ENCODE results near the gene KRTAP12-4.
"Not testable (repeated sequence)": the region's sequence is repeated elsewhere in the genome, so short reads cannot be mapped to it uniquely, and the experiment has no call there.

The KRTAP12-4 gene

DNA sequence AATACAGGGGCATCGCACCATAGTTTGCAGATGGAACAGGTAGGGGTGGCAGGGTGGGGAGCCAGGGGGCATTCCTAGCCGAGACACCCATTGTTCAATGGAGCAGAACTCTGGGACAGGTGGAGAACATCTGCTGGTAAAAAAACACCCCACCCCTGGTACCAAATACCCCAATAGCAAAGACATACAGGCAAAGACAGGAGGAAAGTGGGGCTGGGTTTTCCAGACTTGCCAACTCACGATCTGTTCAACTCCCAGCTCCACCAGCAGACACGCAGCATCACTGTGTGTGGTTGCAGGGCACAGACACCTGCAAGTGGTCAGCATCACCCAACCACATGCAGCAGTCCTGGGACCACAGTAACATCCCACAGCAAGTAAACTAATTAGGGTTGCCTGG lies 42.9 kb downstream of the KRTAP12-4 start:
- no peak for DNase-seq (ENCODE audit: low read depth, low spot score)

DNA sequence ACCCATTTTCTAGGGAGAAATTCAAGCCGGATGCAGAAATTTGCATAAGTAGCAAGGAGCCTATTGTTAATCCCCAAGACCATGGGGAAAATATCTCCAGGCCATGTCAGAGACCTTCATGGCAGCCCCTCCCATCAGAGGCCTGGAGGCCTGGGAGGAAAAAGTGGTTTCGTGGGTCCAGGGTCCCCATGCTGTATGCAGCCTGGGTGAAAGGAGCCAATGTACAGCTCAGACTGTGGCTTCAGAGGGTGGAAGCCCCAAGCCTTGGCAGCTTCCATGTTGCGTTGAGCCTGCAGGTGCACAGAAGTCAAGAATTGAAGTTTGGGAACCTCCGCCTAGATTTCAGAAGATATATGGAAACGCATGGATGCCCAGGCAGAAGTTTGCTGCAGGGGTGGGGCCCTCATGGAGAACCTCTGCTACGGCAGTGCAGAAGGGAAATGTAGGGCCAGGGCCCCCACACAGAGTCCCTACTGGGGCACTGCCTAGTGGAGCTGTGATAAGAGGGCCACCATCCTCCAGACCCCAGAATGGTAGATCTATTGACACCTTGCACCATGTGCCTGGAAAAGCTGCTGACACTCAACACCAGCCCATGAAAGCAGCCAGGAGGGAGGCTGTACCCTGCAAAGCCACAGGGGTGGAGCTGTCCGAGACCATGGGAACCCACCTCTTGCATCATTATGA lies 44.2 kb downstream of the KRTAP12-4 start:
- DNase-seq (ENCODE audit: low read depth, low spot score) = not testable (repeated sequence)

DNA sequence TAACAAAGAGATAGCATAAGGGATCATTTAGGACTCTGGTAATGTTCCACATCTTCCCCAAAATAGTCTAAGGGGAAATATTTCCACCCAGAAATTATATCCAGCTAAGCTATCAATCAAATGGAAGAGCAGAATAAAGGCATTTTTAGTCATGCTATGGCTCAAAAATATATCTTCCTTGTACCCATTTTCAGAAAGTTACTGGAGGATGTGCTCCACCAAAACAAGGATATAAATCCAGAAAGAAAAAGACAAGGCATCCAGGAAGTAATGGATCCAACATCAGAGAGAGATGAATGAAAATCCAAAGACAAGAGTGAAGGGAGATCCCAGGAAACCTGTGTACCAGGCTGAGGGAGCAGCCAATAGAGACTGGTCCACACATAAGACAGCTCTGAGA lies 45.3 kb downstream of the KRTAP12-4 start:
- DNase-seq (ENCODE audit: low read depth, low spot score) = no peak

DNA sequence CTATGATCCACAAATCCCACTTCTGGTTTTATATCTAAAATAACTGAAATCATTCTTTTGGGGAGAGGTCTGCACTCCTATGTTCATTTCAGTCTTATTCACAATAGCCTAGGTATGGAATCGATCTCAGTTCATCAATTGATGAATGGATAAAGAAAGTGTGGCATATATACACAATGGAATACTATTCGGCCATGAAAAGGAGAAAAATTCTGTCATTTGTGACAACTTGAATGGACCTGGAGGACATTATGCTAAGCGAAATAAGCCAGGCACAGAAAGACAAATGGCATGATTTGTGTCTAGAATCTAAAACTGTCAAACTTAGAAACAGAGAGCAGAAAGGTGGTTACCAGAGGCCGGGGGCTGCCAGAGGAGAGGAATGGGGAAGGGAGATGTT lies 48.0 kb downstream of the KRTAP12-4 start:
- DNase-seq (ENCODE audit: low read depth, low spot score) = no peak
